AG04450 (cell line): ENCODE results near the gene PSPH. TPM values are rescaled to one million over a fixed set of nuclear protein-coding genes. Genes with fewer than 3 reads are reported as not detected.

ENCODE experiments used
- CTCF ChIA-PET: fragments of 300-600, 350-600 bp; formaldehyde crosslinking; extraction: SDS; loops from one replicate; lab custom pipeline; 2022; ENCODE audit warnings: antibody characterized with exemption, inconsistent platforms; lab: Charles Lee
- POLR2A ChIA-PET: fragments of 350-600 bp; formaldehyde crosslinking; extraction: SDS; loops from one replicate; lab custom pipeline; 2021; ENCODE audit warnings: antibody characterized with exemption, inconsistent platforms; lab: Yijun Ruan, JAX
- DNase-seq: peaks from one replicate; pipeline ENCODE4 v3.0.0-alpha.2; 2011; ENCODE audit warnings: low read depth, low spot score
- H3K27ac ChIP-seq: one replicate; pipeline ENCODE4 v1.5.1; 2012; ENCODE audit warnings: low read depth, low read length, control low read depth
- H3K27me3 ChIP-seq: one replicate; pipeline ENCODE4 v1.6.0; 2012; ENCODE audit warnings: low read length; ENCODE audit not compliant: control insufficient read depth, insufficient read depth
- H3K4me3 ChIP-seq: 2 replicates; pipeline ENCODE4 v1.5.1; 2011; ENCODE audit warnings: mild to moderate bottlenecking, low read depth, low read length, control low read depth
- H3K9me3 ChIP-seq: 2 replicates; pipeline ENCODE4 v1.5.1; 2012; ENCODE audit warnings: low read length; ENCODE audit not compliant: control insufficient read depth, insufficient read depth
- polyA plus RNA-seq: library from polyadenylated mRNA; depleted of rRNA; stranded (reverse); fragments of >200 nt; gene quantifications from 2 replicates; pipeline ENCODE4 v1.2.3, GENCODE V29; 2011; rRNA removed
- small RNA-seq: library from RNA; depleted of rRNA; stranded (forward); fragments of <200 nt; gene quantifications from one replicate; pipeline ENCODE3, GENCODE V24; 2012; ENCODE audit warnings: low read depth; ENCODE audit not compliant: insufficient read length
- TF ChIP-seq, protein P1 (sequence below): IDR thresholded peaks from 2 replicates; pipeline ENCODE4 v1.5.1; 2011; ENCODE audit warnings: low read depth, low read length, control low read depth, inconsistent platforms

Gene PSPH
- polyA plus RNA-seq, 1 experiment = 66.4 TPM

DNA sequence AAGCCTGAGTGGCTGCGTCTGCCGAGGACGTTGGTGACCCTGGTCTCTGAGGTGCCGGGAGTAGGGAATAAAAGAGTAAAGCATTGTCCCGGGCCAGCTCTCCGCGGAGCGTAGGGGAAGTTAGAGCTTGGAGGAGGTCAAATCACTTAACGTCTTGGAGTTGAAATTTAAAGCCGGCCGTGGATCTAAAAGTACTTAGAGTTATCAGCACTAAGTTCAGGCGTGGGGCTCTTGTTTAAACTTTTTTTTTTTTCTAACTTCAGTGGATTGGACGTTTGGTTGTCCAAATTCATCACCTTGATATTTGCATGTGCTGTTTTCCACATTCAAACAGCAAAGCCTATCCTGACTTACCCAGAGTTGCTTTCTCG is 86.2 kb downstream of the PSPH start:
- no peaks in the 10 kb centered on the region for H3K27me3 ChIP-seq

DNA sequence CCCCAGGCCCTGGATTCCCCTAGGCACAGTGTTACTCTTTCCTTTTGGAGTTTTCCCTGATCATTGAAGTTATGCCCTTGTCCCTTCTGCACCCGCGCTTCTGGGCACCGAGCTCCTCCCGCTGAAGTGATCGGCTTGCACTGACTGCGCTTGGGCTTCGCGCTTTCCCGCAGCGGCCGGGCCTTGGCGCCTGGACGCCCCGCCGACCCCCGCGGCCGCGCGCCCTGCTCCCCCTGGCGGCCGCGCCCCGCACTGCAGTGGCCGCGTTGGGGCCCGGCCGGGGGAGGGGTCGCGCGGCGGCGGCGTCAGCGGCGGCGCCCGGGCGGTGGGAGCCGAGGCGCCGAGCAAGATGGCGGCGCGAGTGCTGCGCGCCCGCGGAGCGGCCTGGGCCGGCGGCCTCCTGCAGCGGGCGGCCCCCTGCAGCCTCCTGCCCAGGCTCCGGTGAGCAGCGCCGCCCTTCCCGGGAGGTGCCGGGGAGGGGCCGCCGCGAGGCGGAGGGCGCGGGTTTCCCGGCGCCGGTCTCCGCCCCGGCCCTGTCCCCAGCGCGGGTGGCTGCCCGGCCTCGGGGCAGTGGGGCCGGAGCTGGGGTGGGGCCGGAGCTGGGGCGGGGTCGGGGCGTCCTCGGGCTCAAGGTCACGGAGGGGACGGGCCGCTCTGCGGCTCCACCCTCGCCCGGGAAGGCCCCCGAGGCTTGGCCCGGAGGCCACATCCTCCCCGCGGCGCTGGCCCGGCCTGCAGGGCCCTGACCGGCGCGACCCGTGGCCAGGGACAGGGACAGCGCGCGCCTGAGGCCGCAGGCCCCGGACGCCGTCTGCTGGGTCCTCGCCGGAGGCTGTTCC is 86.8 kb downstream of the PSPH start, which contains the start of gene NIPSNAP2:
Gene NIPSNAP2, plus strand, starts transcription at position 325 of the 839 bp plus-strand sequence. Its CDS starts 25 bp downstream, at position 350.
- TF ChIP-seq, protein P1, sequence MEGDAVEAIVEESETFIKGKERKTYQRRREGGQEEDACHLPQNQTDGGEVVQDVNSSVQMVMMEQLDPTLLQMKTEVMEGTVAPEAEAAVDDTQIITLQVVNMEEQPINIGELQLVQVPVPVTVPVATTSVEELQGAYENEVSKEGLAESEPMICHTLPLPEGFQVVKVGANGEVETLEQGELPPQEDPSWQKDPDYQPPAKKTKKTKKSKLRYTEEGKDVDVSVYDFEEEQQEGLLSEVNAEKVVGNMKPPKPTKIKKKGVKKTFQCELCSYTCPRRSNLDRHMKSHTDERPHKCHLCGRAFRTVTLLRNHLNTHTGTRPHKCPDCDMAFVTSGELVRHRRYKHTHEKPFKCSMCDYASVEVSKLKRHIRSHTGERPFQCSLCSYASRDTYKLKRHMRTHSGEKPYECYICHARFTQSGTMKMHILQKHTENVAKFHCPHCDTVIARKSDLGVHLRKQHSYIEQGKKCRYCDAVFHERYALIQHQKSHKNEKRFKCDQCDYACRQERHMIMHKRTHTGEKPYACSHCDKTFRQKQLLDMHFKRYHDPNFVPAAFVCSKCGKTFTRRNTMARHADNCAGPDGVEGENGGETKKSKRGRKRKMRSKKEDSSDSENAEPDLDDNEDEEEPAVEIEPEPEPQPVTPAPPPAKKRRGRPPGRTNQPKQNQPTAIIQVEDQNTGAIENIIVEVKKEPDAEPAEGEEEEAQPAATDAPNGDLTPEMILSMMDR = peak; percentile 16; the same call in 1 of the 2 replicates
- no peaks in the 10 kb centered on the region for H3K9me3 ChIP-seq
- H3K27me3 ChIP-seq = no peaks in the 10 kb centered on the region
- H3K27ac ChIP-seq = peak within 1 kb of the TSS; percentile 70
- ChIA-PET POLR2A (interaction anchor here (0.6 kb wide), 2 partner anchors 38 to 323 kb away, joined by 3 to 6 read pairs; no protein-coding TSS in a partner anchor), CTCF (interaction anchor here (0.5 to 2.6 kb wide), 39 partner anchors 9 to 688 kb away, joined by 3 to 25 read pairs (median 3); partner anchors contain the start of genes CCT6A, PHKG1 and PSPH)
- no peak for DNase-seq
- peak within 1 kb of the TSS; percentile 82 for H3K4me3 ChIP-seq

More for the DNA sequence above, 86.2 kb downstream of the PSPH start:
- DNase-seq = no peak
- CTCF ChIA-PET = interaction anchor here (0.6 to 2.6 kb wide), 6 partner anchors 13 to 373 kb away, joined by 3 to 23 read pairs (median 8); partner anchors contain the start of gene PHKG1
- H3K27ac ChIP-seq = peak overlapping the region; percentile 70
- H3K9me3 ChIP-seq = no peaks in the 10 kb centered on the region
- peak overlapping the region; percentile 82 for H3K4me3 ChIP-seq
- TF ChIP-seq, protein P1 = no peak
- POLR2A ChIA-PET = interaction anchor here (0.6 kb wide), 2 partner anchors 37 to 324 kb away, joined by 3 to 6 read pairs; no protein-coding TSS in a partner anchor

DNA sequence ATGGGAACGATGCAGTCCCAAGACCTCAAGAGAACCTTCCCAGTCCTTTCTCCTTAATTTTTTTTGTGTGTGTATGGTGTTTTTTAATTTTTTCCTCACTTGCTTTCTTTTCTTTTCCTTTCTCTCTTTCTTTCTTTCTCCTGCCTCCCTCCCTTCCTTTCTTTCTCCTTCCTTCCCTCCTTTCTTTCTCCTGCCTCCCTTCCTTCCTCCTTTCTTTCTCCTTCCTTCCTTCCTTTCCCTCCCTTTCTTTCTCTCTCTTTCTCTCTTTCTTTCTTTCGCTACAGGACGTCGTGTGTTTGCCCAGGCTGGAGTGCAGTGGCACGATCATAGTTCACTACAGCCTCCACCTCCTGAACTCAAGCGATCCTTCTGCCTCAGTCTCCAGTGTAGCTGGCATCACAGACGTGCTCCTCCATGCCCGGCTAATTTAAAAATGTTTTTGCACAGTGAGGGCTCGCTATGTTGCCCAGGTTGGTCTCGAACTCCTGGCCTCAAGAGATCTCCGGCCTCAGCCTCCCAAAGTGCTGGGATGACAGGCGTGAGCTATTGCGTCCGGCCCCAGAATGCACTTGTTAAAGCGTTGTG is 87.6 kb downstream of the PSPH start:
- Histone ChIP-seq H3K9me3 (no peaks in the 10 kb centered on the region), H3K4me3 (peak overlapping the region; percentile 65), H3K27me3 (no peaks in the 10 kb centered on the region), H3K27ac (peak overlapping the region; percentile 47)
- no peak for DNase-seq
- ChIA-PET POLR2A (interaction anchor here (0.6 kb wide), 1 partner anchor 411 kb away, joined by 3 read pairs; no protein-coding TSS in a partner anchor), CTCF (interaction anchor here (0.5 to 1.7 kb wide), 36 partner anchors 9 to 687 kb away, joined by 3 to 25 read pairs (median 3); partner anchors contain the start of genes CCT6A, PHKG1 and PSPH)
- TF ChIP-seq, protein P1 = no peak

DNA sequence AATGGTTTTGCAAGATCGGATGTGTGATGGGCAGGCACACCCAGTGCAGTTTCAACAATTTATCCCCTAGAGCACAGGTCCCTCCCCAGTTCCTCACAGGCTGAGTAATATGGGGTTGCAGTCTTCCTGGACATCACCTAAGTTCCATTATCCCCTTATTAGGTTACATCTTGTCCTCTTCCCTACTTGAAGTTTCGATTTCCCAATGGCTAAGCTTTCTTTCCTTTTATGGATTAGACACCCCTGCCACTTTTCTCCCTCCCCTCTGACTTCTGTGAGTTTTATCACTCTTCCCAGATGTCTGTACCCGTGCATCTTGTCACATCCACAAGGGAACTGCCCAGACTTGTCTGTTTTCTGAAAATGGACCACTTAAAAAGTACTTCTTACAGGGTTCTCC is 89.2 kb downstream of the PSPH start:
- DNase-seq = no peak
- ChIA-PET POLR2A (interaction anchor here (1.1 kb wide), 1 partner anchor 89 kb away, joined by 3 read pairs; the partner anchor contains the start of genes CCT6A and PSPH), CTCF (interaction anchor here (0.6 to 2.4 kb wide), 3 partner anchors 112 to 321 kb away, joined by 3 to 11 read pairs (median 11); no protein-coding TSS in a partner anchor)
- H3K4me3 ChIP-seq = no peak overlapping the region
- TF ChIP-seq, protein P1 = no peak
- no peaks in the 10 kb centered on the region for H3K9me3 ChIP-seq
- no peaks in the 10 kb centered on the region for H3K27me3 ChIP-seq
- no peak overlapping the region for H3K27ac ChIP-seq

Small RNA genes within 50 kb of the gene (small RNA-seq; reads per million reads assigned to genes)
- gene SNORA15 = 1.1 reads per million
- gene SNORA22B = not detected

Other genes with a start within 250 kb of the PSPH start
- gene SEPTIN14, start 188.7 kb downstream of the PSPH start, polyA plus RNA-seq = not detected in 2 replicates
- 2.7 and 3.1 TPM in 2 replicates for gene ZNF713, start 164.0 kb downstream of the PSPH start, polyA plus RNA-seq
- gene MRPS17, start 99.6 kb downstream of the PSPH start, polyA plus RNA-seq = 13.1 and 14.9 TPM in 2 replicates
- gene NIPSNAP2, start 86.9 kb downstream of the PSPH start, polyA plus RNA-seq = 61.9 and 90.6 TPM in 2 replicates
- gene CCT6A, start 321 bp upstream of the PSPH start, polyA plus RNA-seq = 214 and 302 TPM in 2 replicates
- gene SUMF2, start 12.8 kb upstream of the PSPH start, polyA plus RNA-seq = 95.4 and 102 TPM in 2 replicates
- 0.20 and 0.26 TPM in 2 replicates for gene PHKG1, start 41.5 kb upstream of the PSPH start, polyA plus RNA-seq
- gene CHCHD2, start 55.0 kb upstream of the PSPH start, polyA plus RNA-seq = 310 and 349 TPM in 2 replicates
- not detected in 2 replicates for gene NUPR2, start 65.0 kb upstream of the PSPH start, polyA plus RNA-seq